GM12801 (cell line): ENCODE measurements around the gene SCAMP2.

ENCODE experiments used
- TF ChIP-seq, protein P1 (sequence below): IDR thresholded peaks from one replicate; pipeline ENCODE4 v1.5.1; 2011; ENCODE audit warnings: control low read depth; ENCODE audit not compliant: insufficient read length; ENCODE audit errors: extremely low read depth

Gene SCAMP2

DNA sequence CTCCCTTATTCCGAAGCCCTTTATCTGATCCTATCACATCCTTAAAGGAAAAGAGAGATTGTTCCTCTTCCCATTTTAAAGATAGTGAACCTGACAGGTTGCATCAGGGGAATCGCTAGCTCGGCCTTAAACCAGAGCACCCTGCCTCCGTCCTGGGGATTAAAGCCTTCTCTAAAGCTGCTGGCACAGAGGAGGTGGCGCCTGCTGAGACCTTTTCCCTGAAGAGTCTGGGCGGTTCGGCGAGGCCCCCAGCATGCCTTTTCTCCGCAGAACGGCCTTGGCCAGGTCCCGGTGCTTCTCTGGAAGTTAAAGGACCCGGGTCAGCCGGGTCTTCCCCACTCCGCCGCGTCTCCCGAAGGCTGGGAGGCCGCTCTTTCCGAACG, 32.9 kb upstream of the SCAMP2 start:
- TF ChIP-seq, protein P1, sequence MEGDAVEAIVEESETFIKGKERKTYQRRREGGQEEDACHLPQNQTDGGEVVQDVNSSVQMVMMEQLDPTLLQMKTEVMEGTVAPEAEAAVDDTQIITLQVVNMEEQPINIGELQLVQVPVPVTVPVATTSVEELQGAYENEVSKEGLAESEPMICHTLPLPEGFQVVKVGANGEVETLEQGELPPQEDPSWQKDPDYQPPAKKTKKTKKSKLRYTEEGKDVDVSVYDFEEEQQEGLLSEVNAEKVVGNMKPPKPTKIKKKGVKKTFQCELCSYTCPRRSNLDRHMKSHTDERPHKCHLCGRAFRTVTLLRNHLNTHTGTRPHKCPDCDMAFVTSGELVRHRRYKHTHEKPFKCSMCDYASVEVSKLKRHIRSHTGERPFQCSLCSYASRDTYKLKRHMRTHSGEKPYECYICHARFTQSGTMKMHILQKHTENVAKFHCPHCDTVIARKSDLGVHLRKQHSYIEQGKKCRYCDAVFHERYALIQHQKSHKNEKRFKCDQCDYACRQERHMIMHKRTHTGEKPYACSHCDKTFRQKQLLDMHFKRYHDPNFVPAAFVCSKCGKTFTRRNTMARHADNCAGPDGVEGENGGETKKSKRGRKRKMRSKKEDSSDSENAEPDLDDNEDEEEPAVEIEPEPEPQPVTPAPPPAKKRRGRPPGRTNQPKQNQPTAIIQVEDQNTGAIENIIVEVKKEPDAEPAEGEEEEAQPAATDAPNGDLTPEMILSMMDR: no peak

DNA sequence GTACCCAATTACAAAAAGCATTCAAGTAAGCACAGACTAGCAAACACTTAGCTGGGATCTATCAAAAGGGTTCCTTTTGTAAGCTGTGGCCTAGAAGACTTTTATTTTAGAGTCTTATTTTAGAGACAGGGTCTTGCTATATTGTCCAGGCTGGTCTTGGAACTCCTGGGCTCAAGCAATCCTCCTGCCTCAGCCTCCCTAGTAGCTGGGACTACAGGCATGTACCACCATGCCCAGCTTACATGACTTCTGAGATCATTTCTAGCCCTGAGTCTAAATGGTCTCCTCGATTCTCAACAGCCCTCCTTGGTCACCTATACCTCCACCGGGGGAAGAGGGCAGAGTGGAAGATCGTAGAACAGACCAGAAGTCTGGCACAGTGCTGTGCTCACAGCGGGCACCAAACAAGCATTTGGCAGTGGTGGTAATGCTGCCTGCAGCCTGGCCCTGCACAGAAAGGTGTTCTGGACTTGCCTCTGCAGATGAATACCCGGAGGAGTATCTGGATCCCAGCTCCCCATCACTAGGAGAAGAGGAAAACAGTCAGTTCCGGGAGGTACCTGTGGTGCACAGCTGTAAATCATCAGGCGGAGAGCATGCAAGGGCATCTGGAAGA, 31.1 kb upstream of the SCAMP2 start:
- TF ChIP-seq, protein P1: no peak

- TF ChIP-seq, protein P1: no peak
Observed at GRCh38 chr15:74903676-74904075, 30.5 kb upstream of the SCAMP2 start.

GRCh38 chr15:74902295-74903075, 29.3 kb upstream of the SCAMP2 start:
- TF ChIP-seq, protein P1: no peak

- TF ChIP-seq, protein P1: peak; percentile 49
Observed at GRCh38 chr15:74901612-74902063, 28.5 kb upstream of the SCAMP2 start.

DNA sequence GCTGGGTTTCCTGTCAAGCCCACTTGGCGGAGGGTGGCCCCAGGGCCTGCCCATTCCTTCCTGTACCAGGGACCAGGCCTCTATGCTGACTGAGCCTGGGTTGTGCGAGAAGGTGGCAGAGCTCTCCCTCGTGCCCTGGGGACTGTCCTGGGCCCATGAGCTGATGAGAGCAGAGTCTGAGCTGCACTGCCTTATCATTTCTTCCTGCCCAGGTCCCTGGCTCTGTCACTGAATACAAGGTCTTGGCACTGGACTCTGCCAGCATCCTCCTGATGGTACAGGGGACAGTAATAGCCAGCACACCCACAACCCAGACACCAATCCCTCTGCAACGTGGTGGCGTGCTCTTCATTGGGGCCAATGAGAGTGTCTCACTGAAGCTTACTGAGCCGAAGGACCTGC, 24.1 kb upstream of the SCAMP2 start:
- TF ChIP-seq, protein P1: no peak

DNA sequence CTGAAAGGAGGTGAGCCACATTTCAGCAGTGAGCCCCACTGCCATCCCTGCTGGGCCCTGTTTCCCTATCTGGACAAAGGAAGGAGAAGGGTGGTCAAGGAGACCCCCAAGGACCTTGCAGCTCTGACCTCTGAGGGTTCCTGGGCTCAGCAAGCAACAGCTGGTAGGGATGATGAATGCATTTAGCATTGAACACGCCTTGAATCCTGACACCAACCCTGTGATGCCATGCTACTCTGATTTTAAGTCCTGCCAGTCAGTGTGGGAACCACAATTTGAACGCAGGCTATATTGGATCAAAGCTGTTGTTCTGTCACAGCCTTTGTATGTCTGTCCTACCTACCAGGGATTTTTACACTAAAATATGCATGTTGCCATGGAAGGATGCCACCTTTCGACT, 23.2 kb upstream of the SCAMP2 start:
- TF ChIP-seq, protein P1: no peak
